Loucy (cell line): ENCODE data around the gene SNCAIP.

Source experiments
- H2AFZ ChIP-seq: fragments of 200-600 bp; sonication (generic); 2 replicates; pipeline ENCODE4 v1.6.0; 2016; ENCODE audit warnings: antibody characterized with exemption, mild to moderate bottlenecking, low read length, moderate library complexity
- H3F3A ChIP-seq: fragments of 200-600 bp; 2 replicates; pipeline ENCODE4 v1.6.0; 2016; ENCODE audit warnings: antibody characterized with exemption, low read depth, mild to moderate bottlenecking
- H3K27me3 ChIP-seq: fragments of 200-600 bp; sonication (generic); 2 replicates; pipeline ENCODE4 v1.6.1; 2014; ENCODE audit warnings: low read length, mild to moderate bottlenecking; ENCODE audit not compliant: insufficient read depth, poor library complexity, severe bottlenecking
- H3K36me3 ChIP-seq: fragments of 200-600 bp; sonication (generic); 2 replicates; pipeline ENCODE4 v1.6.1; 2016; ENCODE audit warnings: low read length; ENCODE audit not compliant: insufficient read depth
- H3K4me1 ChIP-seq: fragments of 200-600 bp; sonication (generic); 2 replicates; pipeline ENCODE4 v1.5.1; 2014; ENCODE audit warnings: low read length, mild to moderate bottlenecking; ENCODE audit not compliant: insufficient read depth, poor library complexity, severe bottlenecking
- H3K4me2 ChIP-seq: fragments of 200-600 bp; sonication (generic); 2 replicates; pipeline ENCODE4 v1.6.0; 2014; ENCODE audit warnings: antibody characterized with exemption, low read length, low read depth, mild to moderate bottlenecking; ENCODE audit not compliant: poor library complexity, severe bottlenecking
- H3K4me3 ChIP-seq: fragments of 200-600 bp; sonication (generic); 2 replicates; pipeline ENCODE4 v1.5.1; 2014; ENCODE audit warnings: low read length, mild to moderate bottlenecking, mixed read lengths; ENCODE audit not compliant: poor library complexity, severe bottlenecking
- H3K79me2 ChIP-seq: fragments of 200-600 bp; sonication (generic); 2 replicates; pipeline ENCODE4 v1.6.1; 2014; ENCODE audit warnings: low read length; ENCODE audit not compliant: insufficient read depth
- H3K9ac ChIP-seq: fragments of 200-600 bp; sonication (generic); 2 replicates; pipeline ENCODE4 v1.6.0; 2014; ENCODE audit warnings: mild to moderate bottlenecking, low read depth, low read length, moderate library complexity; ENCODE audit not compliant: poor library complexity, severe bottlenecking
- H3K9me2 ChIP-seq: fragments of 200-600 bp; sonication (generic); replicated peaks from 2 replicates; pipeline ENCODE4 v1.6.1; 2016; ENCODE audit warnings: low read depth, low read length, mixed read lengths
- H3K9me3 ChIP-seq: fragments of 200-600 bp; sonication (generic); 2 replicates; pipeline ENCODE4 v1.6.1; 2014; ENCODE audit warnings: mild to moderate bottlenecking, antibody characterized with exemption, low read length, low read depth; ENCODE audit not compliant: insufficient read depth
- H4K20me1 ChIP-seq: fragments of 200-600 bp; sonication (generic); 2 replicates; pipeline ENCODE4 v1.6.0; 2014; ENCODE audit warnings: antibody characterized with exemption, low read length, mild to moderate bottlenecking; ENCODE audit not compliant: insufficient read depth, poor library complexity, severe bottlenecking
- CTCF ChIP-seq: fragments of 200-600 bp; sonication (generic); conservative IDR thresholded peaks from 2 replicates; pipeline ENCODE4 v1.5.1; 2014; ENCODE audit warnings: mild to moderate bottlenecking, antibody characterized with exemption, low read length
- EZH2phosphoT487 ChIP-seq: fragments of 200-600 bp; IDR thresholded peaks from 2 replicates; pipeline ENCODE4 v1.6.1; 2018; ENCODE audit warnings: antibody characterized with exemption, mild to moderate bottlenecking, moderate library complexity, borderline replicate concordance

The SNCAIP gene

DNA sequence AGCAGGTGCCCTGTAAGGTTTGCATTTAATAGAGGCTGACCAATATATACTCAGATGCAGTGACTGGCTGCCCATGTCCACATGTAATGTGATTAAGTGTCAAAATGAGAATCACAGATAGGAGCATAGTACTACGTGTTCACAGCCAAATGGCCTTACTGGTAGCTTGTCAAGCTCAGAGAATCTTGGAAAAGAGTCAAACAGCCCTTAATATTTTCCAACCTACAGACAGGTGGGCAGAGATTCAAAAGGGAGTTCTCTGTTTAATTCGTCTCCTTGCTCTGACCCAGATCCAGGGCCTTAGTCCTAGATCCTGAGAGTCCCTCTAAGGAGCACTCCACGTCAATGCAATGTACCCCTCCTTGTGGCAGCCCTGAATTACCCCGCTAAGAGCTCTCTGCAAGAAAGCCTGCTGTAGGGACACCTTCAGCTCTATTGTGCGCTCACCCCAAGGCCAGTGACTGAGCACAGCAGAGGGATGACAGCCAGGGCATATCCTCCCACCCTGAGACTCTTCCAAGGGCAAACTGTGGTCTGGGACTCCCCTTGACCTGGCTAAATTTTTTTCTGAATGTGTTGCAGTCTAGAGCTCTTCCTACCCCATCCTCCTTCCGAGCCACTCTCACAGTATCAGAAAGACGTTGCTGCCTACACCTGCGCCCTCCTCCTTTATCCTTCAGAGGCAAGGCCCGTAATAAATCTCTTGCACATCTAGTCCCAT, 159.2 kb downstream of the SNCAIP start:
- TF ChIP-seq CTCF (no peak), EZH2phosphoT487 (no peak)
- H3K36me3 ChIP-seq, result no peaks in the 10 kb centered on the region
- no peaks in the 10 kb centered on the region for H4K20me1 ChIP-seq
- no peak overlapping the region for H2AFZ ChIP-seq
- no peak overlapping the region for H3K4me2 ChIP-seq
- H3K9ac ChIP-seq, result no peak overlapping the region
- H3K4me3 ChIP-seq, result no peak overlapping the region
- no peaks in the 10 kb centered on the region for H3K4me1 ChIP-seq
- no peaks in the 10 kb centered on the region for H3K79me2 ChIP-seq
- no peaks in the 10 kb centered on the region for H3K27me3 ChIP-seq
- H3K9me2 ChIP-seq, result no peaks in the 10 kb centered on the region
- no peaks in the 10 kb centered on the region for H3K9me3 ChIP-seq
- no peaks in the 10 kb centered on the region for H3F3A ChIP-seq

DNA sequence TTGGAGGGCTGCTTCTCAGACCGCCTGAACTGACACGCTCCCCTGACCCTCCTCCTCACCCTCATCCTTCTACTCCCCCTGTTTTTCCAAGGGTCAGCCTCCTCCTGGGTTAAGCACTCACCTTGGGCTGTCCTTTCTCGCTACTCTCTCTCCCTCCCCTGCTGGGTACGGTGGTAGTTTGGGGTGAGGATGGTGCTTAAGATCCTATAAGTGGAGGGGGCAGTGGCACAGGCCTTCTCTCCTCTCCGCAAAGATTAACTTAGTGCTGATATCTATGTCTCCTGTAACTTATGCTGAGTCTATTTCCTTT, 159.7 kb downstream of the SNCAIP start:
- Histone ChIP-seq H3K9me3 (no peaks in the 10 kb centered on the region), H3K9me2 (no peaks in the 10 kb centered on the region), H3K9ac (no peak overlapping the region), H3K4me3 (no peak overlapping the region), H3K36me3 (no peaks in the 10 kb centered on the region), H4K20me1 (no peaks in the 10 kb centered on the region), H3K79me2 (no peaks in the 10 kb centered on the region), H3K27me3 (no peaks in the 10 kb centered on the region), H3K4me1 (no peaks in the 10 kb centered on the region), H3F3A (no peaks in the 10 kb centered on the region), H2AFZ (no peak overlapping the region), H3K4me2 (no peak overlapping the region)
- TF ChIP-seq EZH2phosphoT487 (no peak), CTCF (no peak)

GRCh38 chr5:122473138-122473843, 161.3 kb downstream of the SNCAIP start:
- Histone ChIP-seq H3K4me2 (no peak overlapping the region), H3F3A (no peaks in the 10 kb centered on the region), H3K9ac (no peak overlapping the region), H4K20me1 (no peaks in the 10 kb centered on the region), H3K36me3 (no peaks in the 10 kb centered on the region), H3K79me2 (no peaks in the 10 kb centered on the region), H2AFZ (no peak overlapping the region), H3K27me3 (no peaks in the 10 kb centered on the region), H3K4me1 (no peaks in the 10 kb centered on the region), H3K9me3 (no peaks in the 10 kb centered on the region), H3K9me2 (no peaks in the 10 kb centered on the region), H3K4me3 (no peak overlapping the region)
- no peak for TF ChIP-seq EZH2phosphoT487
- TF ChIP-seq CTCF, result no peak
